CD4-positive, alpha-beta T cell treated with Interleukin-2 at 100 ng/mL for 4 hours (primary cell): ENCODE measurements around the gene S1PR3.

Source experiments
- DNase-seq: peaks from one replicate; pipeline ENCODE4 v3.0.0-alpha.2; 2020; ENCODE audit warnings: low spot score

S1PR3 gene

DNA sequence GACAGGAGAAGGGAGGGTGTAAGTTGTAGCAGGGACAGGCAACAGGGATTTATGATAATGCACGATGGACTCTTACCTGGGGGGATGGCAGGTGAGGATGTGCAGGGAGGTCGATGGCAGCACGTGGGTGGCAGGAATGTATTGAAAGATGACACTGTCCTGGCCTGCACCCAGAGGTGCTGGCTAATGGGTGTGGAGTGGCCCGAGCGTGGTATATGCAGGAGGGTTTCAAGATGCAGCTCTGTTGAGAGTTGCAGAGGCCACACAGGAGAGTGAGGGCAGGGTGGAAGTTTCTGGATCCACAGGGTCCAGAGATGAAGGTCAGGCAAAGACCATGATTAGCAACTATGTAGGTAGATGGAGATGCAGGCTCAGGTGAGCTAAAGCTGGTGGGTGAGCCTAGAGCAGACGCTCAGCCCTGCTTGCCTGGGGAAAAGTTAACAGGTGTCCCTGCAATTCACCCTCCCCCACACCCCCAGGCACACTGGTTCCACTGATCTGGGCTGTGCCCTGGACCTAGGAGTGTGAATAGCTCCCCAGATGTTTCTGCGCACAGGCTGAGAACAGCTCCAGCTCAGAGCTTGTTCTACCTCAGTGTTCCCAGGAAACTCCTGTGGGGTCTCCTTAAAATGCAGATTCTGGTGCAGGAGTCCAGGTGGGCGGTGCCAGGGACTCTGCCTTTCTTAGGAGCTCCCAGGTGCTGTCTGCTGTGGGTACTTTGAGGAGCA, 21.5 kb upstream of the S1PR3 start:
- no peak for DNase-seq

DNA sequence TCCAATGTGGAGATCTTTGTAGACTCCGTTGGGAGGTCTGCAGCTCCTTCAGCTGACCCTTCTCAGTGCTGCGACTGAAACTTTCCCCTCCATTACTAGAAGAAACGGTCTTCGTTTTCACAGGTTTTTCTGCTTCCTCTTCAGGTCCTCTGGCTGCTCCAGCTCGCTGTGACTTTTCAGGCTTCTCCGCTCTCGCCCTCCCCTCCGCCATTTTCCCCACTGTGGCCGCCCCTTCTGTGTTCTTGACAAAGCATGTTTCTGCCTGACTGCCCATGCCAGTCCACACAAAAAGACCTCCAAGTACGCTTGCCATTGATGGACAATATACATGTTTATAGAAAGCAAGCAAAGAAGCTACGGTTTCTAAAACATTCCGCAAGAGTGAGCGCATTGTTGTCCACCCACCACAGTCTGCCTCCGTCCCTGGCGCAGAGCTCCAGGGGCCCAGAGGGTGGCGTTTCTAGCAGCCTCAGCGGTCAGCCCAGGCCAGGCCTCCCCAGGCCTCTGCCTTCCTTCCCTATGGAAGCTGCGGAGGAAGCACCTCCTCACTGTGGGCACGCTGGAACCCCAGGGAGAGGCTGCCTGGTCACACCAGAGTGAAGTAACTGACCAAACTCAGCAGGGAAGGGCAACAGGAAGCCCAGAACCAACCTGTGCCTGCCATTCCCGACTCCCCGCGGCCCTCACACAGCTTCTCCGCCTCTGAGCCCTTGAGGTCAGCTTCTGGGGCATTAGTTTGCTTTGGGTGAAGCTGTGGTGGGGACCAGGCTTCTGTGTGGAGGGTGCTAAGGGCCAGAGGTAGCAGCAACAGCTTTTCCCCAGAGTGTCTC, 19.9 kb upstream of the S1PR3 start:
- DNase-seq: no peak

DNA sequence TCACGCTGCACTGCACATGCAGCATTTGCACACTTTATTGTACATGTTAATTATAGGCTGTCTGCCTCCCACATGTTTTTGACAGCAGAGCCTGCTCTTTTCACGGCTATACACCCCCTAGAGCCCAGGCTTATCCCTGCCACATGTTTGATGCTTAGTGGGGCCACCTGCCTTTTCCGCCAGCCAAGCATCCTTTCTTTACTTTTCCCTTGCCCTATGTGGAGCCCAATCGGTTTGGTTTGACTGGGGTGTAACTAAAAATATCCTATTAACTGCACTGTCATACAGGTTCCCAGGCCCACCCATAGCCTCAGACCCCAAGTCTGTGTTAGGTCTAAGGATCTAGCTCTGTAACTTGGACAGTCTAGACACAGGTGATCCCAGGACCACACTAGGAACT, 18.9 kb upstream of the S1PR3 start:
- no peak for DNase-seq

DNA sequence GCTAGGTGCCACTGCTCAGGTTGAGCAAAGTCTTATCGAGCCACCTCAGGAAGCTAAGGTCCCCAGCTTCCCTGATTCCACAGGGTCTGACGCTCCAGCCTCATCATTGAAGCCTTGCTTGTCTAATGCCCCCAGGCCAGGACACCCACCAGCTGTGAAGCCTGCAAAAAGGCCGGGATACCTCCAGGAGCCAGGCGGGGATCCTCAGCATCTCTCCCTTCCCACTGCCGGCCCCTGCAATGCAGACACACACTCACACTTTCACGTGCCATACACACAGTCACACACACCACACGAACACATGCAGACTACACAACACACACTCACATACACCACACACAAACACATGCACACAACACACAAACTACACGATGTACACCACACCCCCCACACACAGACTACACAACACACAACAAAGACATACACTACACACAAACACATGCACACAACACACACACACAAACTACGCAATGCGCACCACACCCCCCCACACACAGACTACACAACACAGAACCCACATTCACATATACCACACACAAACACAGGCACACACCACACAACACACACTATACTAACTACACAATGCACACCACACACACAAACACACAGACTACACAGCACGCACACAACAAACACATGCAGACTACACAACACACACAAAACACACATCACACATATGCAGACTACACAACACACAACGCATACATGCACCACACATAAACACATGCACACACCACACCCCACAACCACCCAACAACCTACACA, 17.8 kb upstream of the S1PR3 start:
- no peak for DNase-seq

DNA sequence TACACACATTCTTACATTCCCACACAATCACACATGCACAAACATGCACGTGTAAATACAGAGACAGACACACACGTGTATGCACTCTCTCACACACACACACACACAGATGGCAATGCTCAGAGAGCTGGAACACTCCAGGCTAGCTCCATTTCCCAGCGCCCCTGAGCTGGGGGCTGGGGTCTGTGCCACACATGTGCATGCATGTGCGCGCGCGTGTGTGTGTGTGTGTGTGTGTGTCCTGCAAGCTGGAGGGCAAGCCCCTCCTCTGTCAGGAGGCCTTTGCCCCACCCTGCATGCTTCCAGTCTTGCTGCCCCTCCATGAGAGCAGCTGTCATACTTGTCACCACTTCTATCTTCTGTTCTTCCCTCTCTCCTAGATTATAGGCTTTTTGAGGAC, 16.6 kb upstream of the S1PR3 start:
- DNase-seq: no peak

DNA sequence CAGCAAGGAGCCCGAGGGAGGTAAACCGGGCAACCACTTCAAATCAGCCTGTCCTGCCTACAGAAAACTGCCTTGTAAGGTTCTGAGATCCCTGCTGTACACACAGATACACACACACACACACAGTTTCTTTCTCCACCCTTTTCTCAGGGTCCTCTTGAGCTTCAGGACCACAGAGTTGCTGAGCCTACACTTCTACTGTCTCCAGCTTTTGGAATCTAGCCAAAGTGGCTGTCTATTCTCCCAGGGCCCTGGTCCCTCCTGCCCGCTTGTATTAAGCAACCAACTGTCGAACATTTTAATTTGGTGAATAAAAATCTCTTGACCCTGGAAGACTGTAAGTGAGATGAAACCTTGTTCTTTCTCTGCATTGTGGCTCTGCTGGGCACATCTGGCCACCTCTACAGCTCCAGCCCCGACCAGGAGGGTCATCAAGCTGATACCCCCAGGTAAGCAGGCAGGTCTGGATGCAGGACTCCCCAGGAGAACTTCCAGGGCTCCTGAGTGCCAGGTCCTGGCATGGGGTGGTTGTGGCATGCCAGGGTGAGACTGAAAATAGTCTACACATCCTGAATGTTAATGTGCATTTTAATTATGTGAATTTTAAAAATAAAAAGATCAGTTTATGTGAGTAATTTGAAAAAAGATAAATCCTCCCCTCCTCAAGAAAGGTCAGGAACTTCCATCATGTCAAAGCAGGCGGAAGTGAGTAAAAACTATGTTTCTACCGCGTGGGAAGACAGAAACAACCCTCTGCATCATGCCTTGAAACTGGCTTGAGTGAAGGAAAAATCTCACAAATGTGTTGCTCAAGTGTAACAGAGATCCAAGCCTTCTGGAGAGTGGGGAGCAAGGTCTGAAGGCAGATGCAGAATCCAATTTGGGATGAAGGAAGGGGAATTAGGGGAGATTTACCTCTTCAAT, 15.0 kb upstream of the S1PR3 start:
- DNase-seq: no peak

DNA sequence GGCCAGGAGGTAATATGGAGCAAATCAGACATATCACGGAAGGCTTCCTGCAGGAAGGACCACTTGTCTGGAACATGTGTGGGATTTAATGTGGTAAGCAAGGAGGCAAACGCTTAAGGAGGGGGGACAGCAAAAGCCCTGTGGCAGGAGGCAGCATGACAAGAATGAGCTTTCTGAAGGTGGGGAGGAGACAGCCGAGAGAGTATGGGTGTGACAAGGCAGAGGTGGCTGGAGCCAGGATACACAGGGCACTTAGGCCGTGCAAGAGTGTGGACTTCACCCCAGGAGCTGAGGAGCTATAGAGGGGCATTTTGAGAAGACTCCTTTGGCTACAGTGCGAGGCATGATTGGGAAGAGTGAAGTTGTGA, 14.4 kb upstream of the S1PR3 start:
- no peak for DNase-seq

DNA sequence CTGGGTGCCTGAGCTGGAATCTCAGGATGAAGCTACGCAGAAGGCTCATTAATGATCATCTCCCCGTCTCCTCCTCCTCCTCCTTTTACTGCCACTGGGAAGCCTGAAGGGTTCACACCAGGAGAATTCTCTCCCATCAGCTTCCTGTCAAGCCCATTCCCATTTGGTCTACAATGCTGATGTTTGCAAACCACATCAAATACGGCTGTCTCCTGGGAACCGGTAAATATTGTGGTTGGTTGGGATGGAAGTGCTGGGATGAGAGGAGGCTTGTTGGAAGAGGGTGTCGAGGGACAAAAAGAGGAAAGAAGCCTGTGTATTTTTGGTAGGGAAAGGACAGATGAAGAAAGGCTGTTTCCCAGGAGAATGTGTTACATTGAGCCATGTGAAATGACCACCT, 13.2 kb upstream of the S1PR3 start:
- no peak for DNase-seq

DNA sequence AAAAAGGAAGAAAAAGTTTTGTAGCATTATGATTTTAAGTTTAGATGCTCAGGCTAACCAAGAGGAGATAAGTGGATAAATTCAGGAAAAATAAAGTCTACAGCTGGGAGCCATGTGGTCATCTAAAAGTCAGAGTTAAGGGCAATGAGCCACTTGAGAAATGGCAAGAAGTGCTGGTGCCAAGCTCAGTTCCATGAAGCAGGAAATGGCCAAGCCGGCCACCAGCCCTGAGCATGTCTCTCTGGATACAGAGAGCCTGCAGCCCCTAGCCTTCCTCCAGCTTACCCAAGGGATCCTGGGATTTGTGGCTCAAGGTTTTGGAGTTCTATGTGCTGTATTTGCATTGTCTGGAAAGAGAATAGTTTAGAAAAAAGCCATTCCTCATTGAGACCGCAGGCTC, 12.2 kb upstream of the S1PR3 start:
- DNase-seq: no peak

DNA sequence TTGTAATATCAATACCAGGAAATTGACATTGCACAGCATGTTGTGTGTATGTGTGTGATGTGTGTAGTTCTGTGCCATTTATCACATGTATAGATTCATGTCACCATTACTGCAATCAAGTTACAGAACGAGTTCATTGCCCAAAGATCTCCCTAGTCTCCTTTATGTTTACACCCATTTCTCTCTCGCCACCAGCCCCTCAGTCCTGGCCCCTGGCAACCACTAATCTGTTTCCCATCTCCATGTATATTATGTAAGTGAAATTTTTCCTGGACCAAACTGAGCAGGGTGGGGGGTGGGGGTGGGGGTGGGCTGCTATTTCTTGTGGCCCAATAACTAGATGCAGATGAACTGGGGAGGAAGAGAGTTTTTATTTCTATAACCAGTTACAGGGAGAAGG, 11.5 kb upstream of the S1PR3 start:
- no peak for DNase-seq

DNA sequence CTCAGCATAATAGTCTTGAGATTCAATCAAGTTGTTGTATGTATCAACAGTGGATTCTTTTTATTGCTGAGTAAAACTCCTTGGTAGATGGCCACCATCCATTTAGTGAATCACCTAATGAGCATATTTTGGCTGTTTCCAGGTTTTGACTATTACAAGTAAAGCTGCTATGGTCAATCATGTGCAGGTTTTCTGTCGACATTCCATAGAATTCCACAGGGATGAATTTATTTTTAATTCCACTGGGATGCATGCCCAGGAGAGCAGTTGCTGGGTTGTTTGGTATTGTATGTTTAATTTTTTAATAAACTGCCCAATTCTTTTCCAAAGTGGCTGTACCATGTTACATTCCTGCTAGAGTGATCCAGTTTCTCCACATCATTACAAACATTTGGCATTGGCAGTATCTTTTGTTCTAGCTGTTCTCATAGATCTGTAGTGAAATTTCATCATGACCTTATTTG, 10.5 kb upstream of the S1PR3 start:
- DNase-seq: no peak

DNA sequence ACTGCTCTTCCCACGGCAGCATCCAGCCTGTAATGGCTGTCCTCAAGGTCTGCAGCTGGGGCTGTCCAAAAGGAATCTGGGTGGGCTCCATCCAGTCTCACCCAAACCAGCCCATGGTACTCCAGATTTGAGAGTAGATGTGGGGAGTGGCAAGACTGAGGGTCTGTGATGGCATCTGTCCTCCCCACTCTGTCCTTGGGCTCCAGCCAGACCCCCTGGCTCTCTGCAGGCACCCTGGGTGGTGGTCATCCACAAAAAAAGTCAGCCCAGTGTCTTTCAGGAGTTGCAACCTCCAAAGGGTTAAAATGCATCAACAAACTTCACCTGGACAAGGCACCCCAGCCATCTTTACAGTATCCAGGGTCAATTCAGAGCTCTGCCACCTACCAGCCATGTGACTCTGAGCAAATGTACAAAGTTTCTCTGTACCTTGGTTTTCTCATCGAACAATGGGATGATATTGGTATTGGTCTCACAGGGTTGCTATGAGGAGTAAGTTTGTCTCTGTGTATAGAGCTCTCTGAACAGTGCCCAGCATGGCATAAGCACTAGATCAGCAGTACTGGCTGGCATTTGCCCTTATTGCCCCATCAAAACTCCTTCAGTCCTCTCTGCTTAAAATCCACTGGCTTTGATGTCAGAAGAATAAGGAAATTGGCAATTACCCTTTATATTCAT, 7.3 kb upstream of the S1PR3 start:
- no peak for DNase-seq

DNA sequence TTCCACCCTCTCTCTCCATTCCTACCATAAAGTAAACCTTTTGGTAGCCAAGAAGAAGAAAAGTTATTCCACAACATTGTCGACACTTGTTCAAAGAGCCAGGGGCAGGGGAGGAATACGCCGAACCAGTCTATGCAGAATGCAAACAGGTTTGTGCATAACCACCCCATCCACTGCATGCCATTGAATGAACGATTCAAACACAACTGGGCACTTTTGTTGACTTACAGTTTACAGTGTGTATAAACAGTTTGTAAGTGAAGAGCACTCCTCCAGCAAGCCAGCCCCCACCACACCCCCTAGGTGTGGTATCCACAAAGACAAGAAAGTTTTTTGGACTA, 6.8 kb upstream of the S1PR3 start:
- no peak for DNase-seq

DNA sequence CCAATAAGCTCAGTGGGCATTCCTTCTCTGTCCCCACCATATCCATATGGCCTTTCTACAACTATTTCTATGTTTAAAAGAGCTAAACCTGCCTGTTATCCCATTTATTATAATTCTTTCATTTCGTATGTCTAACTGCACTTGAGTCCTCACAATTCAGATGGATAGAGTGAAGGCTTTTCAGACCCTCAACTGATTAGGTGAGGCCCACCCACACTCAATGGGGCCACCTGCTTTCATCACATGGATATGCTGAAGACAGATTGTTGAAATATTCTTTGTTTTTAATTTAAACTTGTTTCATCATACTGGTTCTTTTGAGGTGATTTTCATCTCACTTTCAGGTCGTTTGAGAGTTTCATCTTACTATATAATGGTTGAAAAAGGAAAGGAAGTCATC, 5.7 kb upstream of the S1PR3 start:
- no peak for DNase-seq

DNA sequence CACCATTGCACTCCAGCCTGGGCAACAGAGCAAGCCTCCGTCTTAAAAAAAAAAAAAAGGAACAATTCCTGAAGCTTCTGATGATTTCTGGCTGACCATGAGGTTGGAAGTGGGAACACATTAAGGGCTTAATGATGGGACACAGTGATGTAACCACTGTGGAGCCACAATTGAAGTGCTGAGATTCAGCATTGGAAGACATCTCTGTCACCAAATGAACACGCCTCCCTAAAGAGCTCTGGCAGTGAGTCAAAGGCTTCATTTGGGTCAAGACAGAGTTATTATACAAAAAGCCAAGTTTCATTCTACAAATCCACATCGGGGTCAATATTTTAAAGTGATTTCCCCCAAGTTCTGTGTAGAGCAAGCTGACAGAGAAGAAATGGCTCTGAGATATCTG, 4.5 kb upstream of the S1PR3 start:
- DNase-seq: no peak

DNA sequence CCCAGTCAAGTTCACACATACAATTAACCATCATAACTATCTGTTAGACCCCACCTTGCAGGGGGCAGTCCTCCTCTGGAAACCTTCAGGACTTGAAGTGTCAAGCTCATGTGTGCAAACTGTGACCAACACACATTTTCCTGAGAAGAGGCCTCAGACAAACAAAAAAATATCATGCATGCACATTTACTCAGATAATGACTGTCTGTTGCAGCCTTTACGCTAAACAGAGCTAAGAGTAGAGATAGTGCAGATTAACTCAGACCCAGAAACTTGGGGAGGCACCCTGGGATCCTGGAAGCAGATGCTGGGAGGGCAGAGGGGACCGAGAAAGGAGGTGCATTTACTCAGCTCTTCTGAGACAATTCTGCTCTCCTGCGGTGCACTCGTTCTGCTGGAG, 3.6 kb upstream of the S1PR3 start:
- DNase-seq: no peak

DNA sequence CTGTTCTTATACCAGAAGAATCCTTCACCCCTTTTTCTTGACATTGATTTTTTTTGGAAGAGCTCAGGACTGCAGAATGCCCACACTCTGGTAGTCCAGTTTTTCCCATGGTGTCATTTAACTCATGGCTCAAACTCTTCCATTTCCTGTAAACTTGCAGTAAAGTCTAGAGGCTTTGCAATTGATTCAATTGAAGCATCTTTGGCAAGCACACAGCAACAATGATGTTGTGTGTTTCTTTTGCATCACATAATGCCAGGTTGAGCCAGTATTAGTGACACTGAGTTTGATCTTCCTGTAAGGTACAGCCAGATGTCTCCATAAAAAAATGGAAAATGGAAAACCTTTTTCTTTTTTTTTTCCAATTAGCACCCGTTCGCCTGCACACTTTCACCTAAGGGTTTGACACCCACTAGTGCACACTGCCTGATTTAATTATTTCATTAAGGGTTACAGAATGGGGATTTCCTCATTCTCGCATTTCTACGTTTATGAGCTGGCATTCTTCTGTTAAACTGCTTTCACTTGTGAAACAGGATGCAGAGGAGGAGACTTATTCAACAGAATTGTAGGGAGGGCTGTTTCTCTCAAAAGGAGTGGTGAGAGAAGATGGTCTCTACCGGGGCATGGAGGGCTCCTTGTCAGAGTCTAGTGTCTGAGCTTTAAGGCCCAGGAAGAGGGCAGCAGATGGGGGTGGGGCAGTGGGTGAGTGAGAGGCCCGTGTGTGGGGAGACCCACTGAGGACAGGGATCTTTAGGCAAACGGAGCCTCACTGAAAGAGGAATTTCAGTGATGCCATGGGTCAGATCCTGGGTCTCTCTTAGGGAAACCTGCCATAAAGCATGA, 2.2 kb upstream of the S1PR3 start:
- DNase-seq: peak; percentile 7

DNA sequence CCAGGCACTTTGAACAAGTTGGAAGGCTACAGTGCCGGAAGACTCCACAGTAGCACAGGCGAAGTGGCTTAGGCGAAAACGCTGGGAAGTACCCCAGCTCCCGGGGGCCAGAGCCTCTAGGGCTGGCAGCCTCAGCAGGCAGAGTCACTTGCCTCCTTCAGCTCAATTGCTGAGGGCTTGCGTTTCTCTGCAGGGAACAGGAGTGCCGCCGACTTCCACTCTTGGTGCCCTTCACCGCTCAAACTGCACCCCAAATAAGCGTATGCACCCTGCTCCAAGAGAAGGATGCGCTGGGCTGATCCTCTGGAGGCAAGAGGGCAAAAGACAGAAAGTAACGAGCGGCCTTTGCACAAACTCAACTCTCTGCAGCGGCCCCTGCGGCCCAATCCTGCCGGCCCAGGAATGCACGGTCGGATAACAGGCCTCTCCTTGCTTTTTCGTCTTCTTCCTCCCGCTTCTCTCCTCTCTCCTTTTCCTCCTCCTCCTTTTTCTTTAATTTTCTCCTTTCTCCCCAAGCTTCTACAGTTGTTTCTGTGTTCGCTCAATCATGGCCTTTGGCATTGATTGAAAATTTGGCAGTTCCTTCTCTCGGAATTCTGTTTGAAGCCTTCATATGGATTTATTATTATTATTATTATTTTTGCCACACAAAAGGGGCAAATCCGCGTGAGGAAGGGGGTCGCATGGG, 1.1 kb upstream of the S1PR3 start:
- no peak for DNase-seq

DNA sequence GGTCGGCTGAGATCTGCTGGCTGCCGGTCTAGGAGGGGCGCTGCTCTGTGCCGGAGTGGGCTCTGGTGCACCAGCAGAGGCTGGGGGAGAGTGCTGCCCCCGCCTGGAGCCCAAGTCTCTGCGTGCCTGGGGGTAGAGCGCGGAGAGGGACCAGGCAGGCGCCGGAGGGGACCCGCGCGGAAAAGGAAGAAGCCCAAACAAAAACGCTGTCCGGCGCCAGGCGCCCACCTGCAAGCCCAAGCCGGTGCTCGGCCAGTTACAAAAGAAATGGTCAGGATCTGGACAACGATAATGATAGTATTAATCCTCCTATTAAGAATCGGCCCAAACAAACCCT, 571 bp upstream of the S1PR3 start:
- DNase-seq: no peak

DNA sequence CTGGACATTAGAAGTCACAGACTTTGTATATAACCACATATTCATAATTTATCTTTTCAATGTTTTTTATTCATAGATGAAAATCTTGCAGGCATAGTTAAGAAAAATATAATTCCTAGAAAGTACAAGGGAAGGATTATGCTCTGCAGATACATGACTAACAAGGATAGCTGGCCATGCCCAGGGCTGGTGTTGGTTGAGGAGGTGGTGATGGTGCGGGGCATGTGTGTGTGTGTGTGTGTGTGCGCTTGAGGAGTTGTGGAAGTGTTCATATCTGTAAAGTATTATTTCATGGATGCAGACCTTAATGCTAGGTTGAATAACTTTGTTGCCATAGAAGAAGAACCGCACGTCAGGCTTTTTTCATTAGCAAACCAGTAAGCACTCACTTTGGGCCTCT, 1.3 kb downstream of the S1PR3 start:
- no peak for DNase-seq
